Neural progenitor cell (in vitro differentiated cells): ENCODE measurements around the gene PRKCB. TPM values are rescaled to one million over a fixed set of nuclear protein-coding genes. Genes with fewer than 3 reads are reported as not detected.

ENCODE experiments used
- DNase-seq: peaks from one replicate; pipeline ENCODE4 v3.0.0-alpha.2; 2016; ENCODE audit warnings: low spot score
- H2AFZ ChIP-seq: fragments of 200-600 bp; sonication (generic); replicated peaks from 2 replicates; pipeline ENCODE4 v1.6.1; 2016; ENCODE audit warnings: antibody characterized with exemption
- H3F3A ChIP-seq: fragments of 200-600 bp; sonication (generic); 2 replicates; pipeline ENCODE4 v1.6.1; 2016; ENCODE audit warnings: antibody characterized with exemption, low read depth
- H3K27ac ChIP-seq: fragments of 200-600 bp; sonication (generic); 2 replicates; pipeline ENCODE4 v1.5.1; 2016; ENCODE audit warnings: mild to moderate bottlenecking
- H3K27me3 ChIP-seq: fragments of 200-600 bp; sonication (generic); 2 replicates; pipeline ENCODE4 v1.6.1; 2016; ENCODE audit warnings: mild to moderate bottlenecking, moderate library complexity
- H3K36me3 ChIP-seq: fragments of 200-600 bp; sonication (generic); 2 replicates; pipeline ENCODE4 v1.5.1; 2016
- H3K4me1 ChIP-seq: fragments of 200-600 bp; sonication (generic); 2 replicates; pipeline ENCODE4 v1.6.1; 2016; ENCODE audit warnings: mixed run types
- H3K4me2 ChIP-seq: fragments of 200-600 bp; sonication (generic); 2 replicates; pipeline ENCODE4 v1.6.1; 2016
- H3K4me3 ChIP-seq: fragments of 200-600 bp; sonication (generic); 2 replicates; pipeline ENCODE4 v1.5.1; 2016
- H3K79me2 ChIP-seq: fragments of 200-600 bp; sonication (generic); 2 replicates; pipeline ENCODE4 v1.6.1; 2016; ENCODE audit warnings: low read depth
- H3K9ac ChIP-seq: fragments of 200-600 bp; sonication (generic); 2 replicates; pipeline ENCODE4 v1.6.1; 2016
- H3K9me3 ChIP-seq: fragments of 200-600 bp; sonication (generic); 2 replicates; pipeline ENCODE4 v1.5.1; 2016; ENCODE audit warnings: low read depth
- H4K20me1 ChIP-seq: fragments of 200-600 bp; sonication (generic); 2 replicates; pipeline ENCODE4 v1.6.1; 2016; ENCODE audit warnings: low read depth
- H3K27ac Mint-ChIP-seq: 3 replicates; pipeline ENCODE4 v1.8.0; 2021; ENCODE audit warnings: mixed read lengths
- H3K27me3 Mint-ChIP-seq: 2 replicates; pipeline ENCODE4 v1.8.0; 2022; ENCODE audit warnings: low read depth, mild to moderate bottlenecking, inconsistent platforms, moderate library complexity, mixed read lengths; ENCODE audit not compliant: insufficient read depth
- H3K36me3 Mint-ChIP-seq: 3 replicates; pipeline ENCODE4 v1.8.0; 2021; ENCODE audit warnings: mixed read lengths
- H3K4me1 Mint-ChIP-seq: 3 replicates; pipeline ENCODE4 v1.8.0; 2021; ENCODE audit warnings: mixed read lengths
- H3K4me3 Mint-ChIP-seq: 3 replicates; pipeline ENCODE4 v1.8.0; 2021; ENCODE audit warnings: mild to moderate bottlenecking, moderate library complexity, mixed read lengths
- H3K9me3 Mint-ChIP-seq: 3 replicates; pipeline ENCODE4 v1.8.0; 2020; ENCODE audit warnings: mixed read lengths
- EZH2 ChIP-seq: fragments of 200-600 bp; sonication (generic); IDR thresholded peaks from 2 replicates; pipeline ENCODE4 v1.6.1; 2017; ENCODE audit warnings: antibody characterized with exemption, mild to moderate bottlenecking, moderate library complexity
- EZH2phosphoT487 ChIP-seq: fragments of 200-600 bp; sonication (generic); IDR thresholded peaks from 2 replicates; pipeline ENCODE4 v1.6.1; 2017; ENCODE audit warnings: antibody characterized with exemption
- total RNA-seq: library from RNA; depleted of rRNA; stranded (reverse); fragments of >200 nt; gene quantifications from 2 replicates; pipeline ENCODE4 v1.2.3, GENCODE V29; 2015; ENCODE audit warnings: low replicate concordance
- TF ChIP-seq, protein P1 (sequence below): fragments of 200-600 bp; sonication (generic); IDR thresholded peaks from 2 replicates; pipeline ENCODE4 v1.5.1; 2017; ENCODE audit warnings: antibody characterized with exemption, mild to moderate bottlenecking

Gene PRKCB
- total RNA-seq, 1 donor from 2014 or later = 9.5 TPM

DNA sequence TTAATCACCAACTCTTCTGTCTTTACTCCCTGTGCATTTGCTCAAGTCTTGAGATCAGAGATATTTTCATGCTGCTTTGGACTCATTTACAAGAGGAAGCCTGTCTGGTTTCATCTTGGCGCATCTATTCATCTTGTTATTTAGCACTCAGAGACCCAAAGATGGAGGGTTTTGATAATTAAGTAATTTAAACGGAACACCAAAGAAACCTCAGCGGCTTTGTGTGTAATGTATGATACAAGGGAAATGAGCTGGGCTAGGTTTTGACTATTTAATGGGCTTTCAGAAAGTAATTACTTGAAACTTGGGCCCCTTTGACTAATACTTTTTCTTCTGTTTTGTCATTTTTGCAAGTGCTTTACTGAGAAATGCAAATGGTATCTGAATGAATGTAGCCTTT, 354.2 kb downstream of the PRKCB start:
- no peak for DNase-seq
- Histone ChIP-seq H3K27ac (no peak overlapping the region), H3K4me3 (no peak overlapping the region), H3K4me1 (no peaks in the 10 kb centered on the region), H3K27me3 (no peaks in the 10 kb centered on the region), H3K36me3 (no peaks in the 10 kb centered on the region), H4K20me1 (no peaks in the 10 kb centered on the region), H3K79me2 (no peaks in the 10 kb centered on the region), H3K9ac (no peak overlapping the region), H3K4me2 (no peak overlapping the region), H2AFZ (no peak overlapping the region), H3F3A (no peaks in the 10 kb centered on the region), H3K9me3 (no peaks in the 10 kb centered on the region)
- peaks cover 2% of the 10 kb centered on the region for H3K4me1 Mint-ChIP-seq
- no peak overlapping the region for H3K4me3 Mint-ChIP-seq
- no peaks in the 10 kb centered on the region for H3K36me3 Mint-ChIP-seq
- no peaks in the 10 kb centered on the region for H3K9me3 Mint-ChIP-seq
- no peaks in the 10 kb centered on the region for H3K27me3 Mint-ChIP-seq
- no peak for TF ChIP-seq EZH2
- TF ChIP-seq, protein P1, sequence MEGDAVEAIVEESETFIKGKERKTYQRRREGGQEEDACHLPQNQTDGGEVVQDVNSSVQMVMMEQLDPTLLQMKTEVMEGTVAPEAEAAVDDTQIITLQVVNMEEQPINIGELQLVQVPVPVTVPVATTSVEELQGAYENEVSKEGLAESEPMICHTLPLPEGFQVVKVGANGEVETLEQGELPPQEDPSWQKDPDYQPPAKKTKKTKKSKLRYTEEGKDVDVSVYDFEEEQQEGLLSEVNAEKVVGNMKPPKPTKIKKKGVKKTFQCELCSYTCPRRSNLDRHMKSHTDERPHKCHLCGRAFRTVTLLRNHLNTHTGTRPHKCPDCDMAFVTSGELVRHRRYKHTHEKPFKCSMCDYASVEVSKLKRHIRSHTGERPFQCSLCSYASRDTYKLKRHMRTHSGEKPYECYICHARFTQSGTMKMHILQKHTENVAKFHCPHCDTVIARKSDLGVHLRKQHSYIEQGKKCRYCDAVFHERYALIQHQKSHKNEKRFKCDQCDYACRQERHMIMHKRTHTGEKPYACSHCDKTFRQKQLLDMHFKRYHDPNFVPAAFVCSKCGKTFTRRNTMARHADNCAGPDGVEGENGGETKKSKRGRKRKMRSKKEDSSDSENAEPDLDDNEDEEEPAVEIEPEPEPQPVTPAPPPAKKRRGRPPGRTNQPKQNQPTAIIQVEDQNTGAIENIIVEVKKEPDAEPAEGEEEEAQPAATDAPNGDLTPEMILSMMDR = no peak
- TF ChIP-seq EZH2phosphoT487 = no peak
- H3K27ac Mint-ChIP-seq = no peak overlapping the region

- H3K36me3 ChIP-seq = no peaks in the 10 kb centered on the region
Observed at GRCh38 chr16:24191876-24192402, 356.2 kb downstream of the PRKCB start.

DNA sequence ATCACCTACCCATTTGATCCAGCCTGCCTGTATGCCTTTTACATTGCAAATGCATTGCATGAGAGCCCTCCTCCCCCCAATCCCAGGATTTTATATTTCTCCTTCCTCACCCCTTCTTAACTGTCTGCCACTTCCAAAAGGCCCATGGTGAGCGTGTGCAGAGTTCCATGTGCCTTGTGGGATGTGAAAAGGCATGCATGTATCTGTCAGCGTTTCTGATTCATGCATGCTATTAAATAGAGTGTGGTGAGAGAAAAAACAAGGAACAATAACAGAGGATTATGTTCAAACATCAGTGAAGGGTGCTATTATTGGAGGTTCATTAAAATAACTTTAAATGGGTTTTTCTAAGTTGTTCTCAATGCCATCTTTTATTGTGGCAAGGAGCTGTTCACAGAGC, 359.4 kb downstream of the PRKCB start:
- no peaks in the 10 kb centered on the region for H4K20me1 ChIP-seq
- H3K27ac Mint-ChIP-seq = no peak overlapping the region
- H3K9ac ChIP-seq = no peak overlapping the region
- H3K4me1 Mint-ChIP-seq = no peaks in the 10 kb centered on the region
- H3K36me3 Mint-ChIP-seq = no peaks in the 10 kb centered on the region
- no peak overlapping the region for H3K4me3 Mint-ChIP-seq
- H2AFZ ChIP-seq = no peak overlapping the region
- no peaks in the 10 kb centered on the region for H3K4me1 ChIP-seq
- H3K27me3 Mint-ChIP-seq = peaks cover 6% of the 10 kb centered on the region
- no peaks in the 10 kb centered on the region for H3K9me3 Mint-ChIP-seq
- no peak for TF ChIP-seq EZH2
- TF ChIP-seq, protein P1 = no peak
- no peak for TF ChIP-seq EZH2phosphoT487
- no peaks in the 10 kb centered on the region for H3F3A ChIP-seq
- no peaks in the 10 kb centered on the region for H3K27me3 ChIP-seq
- DNase-seq = no peak
- no peaks in the 10 kb centered on the region for H3K9me3 ChIP-seq
- no peaks in the 10 kb centered on the region for H3K79me2 ChIP-seq
- no peak overlapping the region for H3K4me2 ChIP-seq
- no peak overlapping the region for H3K27ac ChIP-seq
- H3K4me3 ChIP-seq = no peak overlapping the region
- no peaks in the 10 kb centered on the region for H3K36me3 ChIP-seq

More at GRCh38 chr16:24191876-24192402, 356.2 kb downstream of the PRKCB start:
- H3K27ac Mint-ChIP-seq = no peak overlapping the region
- peaks cover 2% of the 10 kb centered on the region for H3K4me1 Mint-ChIP-seq
- Histone ChIP-seq H3K4me3 (no peak overlapping the region), H3K27ac (no peak overlapping the region), H3K9me3 (no peaks in the 10 kb centered on the region), H3F3A (no peaks in the 10 kb centered on the region), H3K9ac (no peak overlapping the region), H4K20me1 (no peaks in the 10 kb centered on the region), H3K27me3 (no peaks in the 10 kb centered on the region), H3K4me2 (no peak overlapping the region), H2AFZ (no peak overlapping the region), H3K4me1 (no peaks in the 10 kb centered on the region), H3K79me2 (no peaks in the 10 kb centered on the region)
- TF ChIP-seq EZH2phosphoT487 (no peak), EZH2 (no peak)
- H3K36me3 Mint-ChIP-seq = no peaks in the 10 kb centered on the region
- no peak for DNase-seq
- peaks cover 3% of the 10 kb centered on the region for H3K27me3 Mint-ChIP-seq
- H3K9me3 Mint-ChIP-seq = no peaks in the 10 kb centered on the region
- no peak overlapping the region for H3K4me3 Mint-ChIP-seq

DNA sequence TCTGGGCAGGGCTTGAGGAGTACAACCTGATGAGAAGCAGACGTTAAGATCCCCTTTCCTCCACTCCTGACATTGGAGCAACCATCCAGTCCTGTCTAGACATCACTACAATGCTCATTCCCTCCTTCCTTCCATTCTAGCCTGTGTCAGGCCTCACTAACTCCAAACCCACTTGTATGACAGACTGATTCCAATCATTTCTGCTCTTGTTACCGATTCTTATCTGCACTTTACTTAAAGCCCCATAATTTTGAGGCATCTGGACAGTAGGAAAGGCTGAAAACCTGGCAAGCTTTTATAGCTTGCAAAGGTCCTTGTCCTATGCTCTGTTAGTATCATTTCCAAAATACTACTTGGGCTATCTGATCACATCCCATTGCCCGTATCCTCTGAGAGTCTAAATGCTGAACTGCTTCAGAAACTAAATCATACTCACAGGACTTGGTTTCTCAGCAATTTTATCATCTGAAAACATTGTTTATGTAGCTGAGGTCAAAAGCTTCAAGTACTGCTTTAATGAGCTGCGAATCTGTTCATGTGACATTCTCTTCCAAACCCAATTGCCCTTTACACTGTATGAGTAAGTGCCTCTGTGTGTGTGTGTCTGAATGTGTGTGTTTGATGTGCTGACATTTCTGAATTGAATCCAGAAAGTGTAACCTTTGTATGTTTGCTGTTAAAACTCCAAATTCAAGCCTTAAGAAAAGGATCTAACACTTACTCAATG, 363.2 kb downstream of the PRKCB start:
- H3K36me3 ChIP-seq = no peaks in the 10 kb centered on the region
- Mint-ChIP-seq H3K4me1 (no peaks in the 10 kb centered on the region), H3K4me3 (no peak overlapping the region), H3K9me3 (peaks cover 4% of the 10 kb centered on the region), H3K27ac (no peak overlapping the region), H3K36me3 (no peaks in the 10 kb centered on the region), H3K27me3 (peaks cover 6% of the 10 kb centered on the region)
- no peaks in the 10 kb centered on the region for H3K79me2 ChIP-seq
- H3K4me1 ChIP-seq = no peaks in the 10 kb centered on the region
- no peaks in the 10 kb centered on the region for H3F3A ChIP-seq
- no peak overlapping the region for H2AFZ ChIP-seq
- no peak overlapping the region for H3K9ac ChIP-seq
- DNase-seq = no peak
- TF ChIP-seq EZH2 (no peak), EZH2phosphoT487 (no peak)
- no peak overlapping the region for H3K4me2 ChIP-seq
- peaks cover 8% of the 10 kb centered on the region for H3K27me3 ChIP-seq
- H3K9me3 ChIP-seq = no peaks in the 10 kb centered on the region
- no peak overlapping the region for H3K27ac ChIP-seq
- peaks cover 5% of the 10 kb centered on the region for H4K20me1 ChIP-seq
- no peak overlapping the region for H3K4me3 ChIP-seq
